Measurements from ENCODE around the gene DOK7. TPM values are rescaled to one million over a fixed set of nuclear protein-coding genes. Genes with fewer than 3 reads are reported as not detected.
A peak's percentile ranks its signal among the peaks of the same experiment; 100 is the strongest.

The DOK7 gene
- total RNA-seq, 4 donors from 2014 or later: 8.1 to 42.0 (median 13.2) TPM

DNA sequence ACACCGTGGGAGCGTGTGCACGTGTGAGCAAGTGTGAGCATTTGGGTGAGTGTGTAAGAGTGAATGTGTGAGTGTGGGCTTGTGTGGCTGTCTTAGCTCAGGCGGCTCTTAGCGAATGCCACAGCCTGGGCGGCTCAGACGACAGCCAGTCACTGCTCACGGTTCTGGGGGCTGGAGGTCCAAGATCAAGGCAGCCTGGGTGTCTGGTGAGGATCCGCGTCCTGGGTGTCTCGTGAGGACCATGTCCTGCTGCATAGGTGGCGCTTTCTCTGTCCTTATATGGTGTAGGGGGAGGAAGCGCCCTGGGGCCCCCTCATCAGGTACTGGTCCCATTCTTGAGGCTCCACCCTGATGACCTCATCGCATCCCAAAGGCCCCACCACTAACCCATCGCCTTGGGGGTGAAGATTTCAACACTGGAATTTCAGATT, 4.5 kb downstream of the DOK7 start:
- intact Hi-C loops (cut with DNase I; ENCODE audit: low total_unique reads): no loop called here
- peaks cover 21 to 59% of the 10 kb centered on the region in 2 donors for H3K4me1 ChIP-seq
- peak in 1 of 2 donors; percentile 43 for DNase-seq

GRCh38 chr4:3468154-3468553, 5.0 kb downstream of the DOK7 start:
- peak overlapping the region in 2 of 4 donors; percentile 94 to 98 for H3K27ac ChIP-seq
- H3K4me3 ChIP-seq: no peak overlapping the region
- H3K4me1 ChIP-seq: peaks cover 17 to 62% of the 10 kb centered on the region in 2 donors
- peak in 1 of 2 donors; percentile 14 for DNase-seq
- intact Hi-C loops (cut with DNase I; ENCODE audit: low total_unique reads) (no loop called here), in situ Hi-C loops (cut with MboI; ENCODE audit: low sequenced_read_pairs in 4 of 4) (loop anchor here in 1 of 4 donors (25.0 kb wide), 1 partner anchor 256 kb away; no protein-coding TSS in a partner anchor)
- TF ChIP-seq, protein P1, sequence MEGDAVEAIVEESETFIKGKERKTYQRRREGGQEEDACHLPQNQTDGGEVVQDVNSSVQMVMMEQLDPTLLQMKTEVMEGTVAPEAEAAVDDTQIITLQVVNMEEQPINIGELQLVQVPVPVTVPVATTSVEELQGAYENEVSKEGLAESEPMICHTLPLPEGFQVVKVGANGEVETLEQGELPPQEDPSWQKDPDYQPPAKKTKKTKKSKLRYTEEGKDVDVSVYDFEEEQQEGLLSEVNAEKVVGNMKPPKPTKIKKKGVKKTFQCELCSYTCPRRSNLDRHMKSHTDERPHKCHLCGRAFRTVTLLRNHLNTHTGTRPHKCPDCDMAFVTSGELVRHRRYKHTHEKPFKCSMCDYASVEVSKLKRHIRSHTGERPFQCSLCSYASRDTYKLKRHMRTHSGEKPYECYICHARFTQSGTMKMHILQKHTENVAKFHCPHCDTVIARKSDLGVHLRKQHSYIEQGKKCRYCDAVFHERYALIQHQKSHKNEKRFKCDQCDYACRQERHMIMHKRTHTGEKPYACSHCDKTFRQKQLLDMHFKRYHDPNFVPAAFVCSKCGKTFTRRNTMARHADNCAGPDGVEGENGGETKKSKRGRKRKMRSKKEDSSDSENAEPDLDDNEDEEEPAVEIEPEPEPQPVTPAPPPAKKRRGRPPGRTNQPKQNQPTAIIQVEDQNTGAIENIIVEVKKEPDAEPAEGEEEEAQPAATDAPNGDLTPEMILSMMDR (IDR thresholded peaks at IDR 0.05 in 4 of 5, conservative IDR thresholded peaks at IDR 0.05 in 1 of 5): no peak
- TF ChIP-seq POLR2A (IDR thresholded peaks at IDR 0.05): no peak
- no peaks in the 10 kb centered on the region for H3K9me3 ChIP-seq
- H3K27me3 ChIP-seq: no peaks in the 10 kb centered on the region
- H3K36me3 ChIP-seq: no peaks in the 10 kb centered on the region
- no peak for ATAC-seq

More for the DNA sequence above, 4.5 kb downstream of the DOK7 start:
- in situ Hi-C loops (cut with MboI; ENCODE audit: low sequenced_read_pairs in 4 of 4): loop anchor here in 1 of 4 donors (25.0 kb wide), 1 partner anchor 255 kb away; no protein-coding TSS in a partner anchor
- Histone ChIP-seq H3K4me3 (no peak overlapping the region), H3K27ac (peak overlapping the region; percentile 94 to 98 (median 94)), H3K27me3 (no peaks in the 10 kb centered on the region), H3K36me3 (no peaks in the 10 kb centered on the region), H3K9me3 (no peaks in the 10 kb centered on the region)
- TF ChIP-seq, protein P1 (IDR thresholded peaks at IDR 0.05 in 4 of 5, conservative IDR thresholded peaks at IDR 0.05 in 1 of 5): no peak
- TF ChIP-seq POLR2A (IDR thresholded peaks at IDR 0.05): no peak
- ATAC-seq: no peak

DNA sequence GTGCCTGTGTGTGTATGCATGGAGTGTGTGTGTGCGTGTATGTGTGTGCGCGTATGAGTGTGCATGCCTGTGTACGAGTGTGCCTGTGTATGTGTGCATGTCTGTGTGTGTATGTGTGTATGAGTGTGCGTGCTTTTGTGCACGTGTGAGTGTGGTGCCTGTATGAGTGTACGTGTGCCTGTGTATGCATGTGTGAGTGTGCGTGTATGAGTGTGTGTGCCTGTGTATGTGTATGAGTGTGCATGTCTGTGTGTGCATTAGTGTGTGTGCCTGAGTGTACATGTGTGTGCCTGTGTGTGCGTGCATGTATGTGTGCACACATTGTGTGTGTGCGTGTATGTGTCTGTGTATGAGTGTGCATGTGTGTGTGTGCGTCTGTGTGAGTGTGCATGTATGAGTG, 5.7 kb downstream of the DOK7 start:
- DNase-seq: no peak
- Histone ChIP-seq H3K27ac (peak overlapping the region in 2 of 4 donors; percentile 66 to 98), H3K9me3 (no peaks in the 10 kb centered on the region), H3K27me3 (no peaks in the 10 kb centered on the region), H3K36me3 (no peaks in the 10 kb centered on the region), H3K4me3 (no peak overlapping the region), H3K4me1 (peaks cover 17 to 66% of the 10 kb centered on the region in 2 donors)
- ATAC-seq: no peak
- intact Hi-C loops (cut with DNase I; ENCODE audit: low total_unique reads): no loop called here
- no peak for TF ChIP-seq POLR2A (IDR thresholded peaks at IDR 0.05)
- TF ChIP-seq, protein P1 (IDR thresholded peaks at IDR 0.05 in 4 of 5, conservative IDR thresholded peaks at IDR 0.05 in 1 of 5): no peak
- in situ Hi-C loops (cut with MboI; ENCODE audit: low sequenced_read_pairs in 4 of 4): loop anchor here in 1 of 4 donors (25.0 kb wide), 1 partner anchor 257 kb away; no protein-coding TSS in a partner anchor

GRCh38 chr4:3469386-3470243, 6.5 kb downstream of the DOK7 start:
- Histone ChIP-seq H3K36me3 (no peaks in the 10 kb centered on the region), H3K9me3 (no peaks in the 10 kb centered on the region), H3K4me3 (no peak overlapping the region), H3K27ac (peak overlapping the region; percentile 41 to 98 (median 56)), H3K4me1 (peaks cover 17 to 61% of the 10 kb centered on the region in 2 donors), H3K27me3 (no peaks in the 10 kb centered on the region)
- in situ Hi-C loops (cut with MboI; ENCODE audit: low sequenced_read_pairs in 4 of 4) (loop anchor here in 1 of 4 donors (25.0 kb wide), 1 partner anchor 257 kb away; no protein-coding TSS in a partner anchor), intact Hi-C loops (cut with DNase I; ENCODE audit: low total_unique reads) (no loop called here)
- DNase-seq (peak in 1 of 2 donors; percentile 51), ATAC-seq (no peak)
- no peak for TF ChIP-seq POLR2A (IDR thresholded peaks at IDR 0.05)
- TF ChIP-seq, protein P1 (IDR thresholded peaks at IDR 0.05 in 4 of 5, conservative IDR thresholded peaks at IDR 0.05 in 1 of 5): no peak
